B cell (primary cell): ENCODE measurements around the gene LSM7. TPM values are rescaled to one million over a fixed set of nuclear protein-coding genes. Genes with fewer than 3 reads are reported as not detected.

Source experiments
- ATAC-seq: fragments of 200-7000 bp; cut with Tn5 transposase; one replicate; pipeline ENCODE4 v1.10.0; 2021; ENCODE audit warnings: low read depth, mild to moderate bottlenecking, moderate number of reproducible peaks, moderate library complexity
- CTCF ChIA-PET: fragments of 350-600 bp; sonication (Branson Sonifier 250); formaldehyde crosslinking; loops from one replicate; lab custom pipeline; 2021; ENCODE audit warnings: antibody characterized with exemption, inconsistent platforms; lab: Charles Lee
- POLR2A ChIA-PET: fragments of 350-600 bp; sonication (Branson Sonifier 250); formaldehyde crosslinking; loops from one replicate; lab custom pipeline; 2021; ENCODE audit warnings: antibody characterized with exemption; lab: Charles Lee
- DNase-seq: peaks from one replicate; pipeline ENCODE4 v3.0.0; 2013
- H2AFZ ChIP-seq: 2 replicates; pipeline ENCODE4 v1.6.1; 2012; ENCODE audit warnings: mild to moderate bottlenecking, low read depth, low read length; ENCODE audit not compliant: insufficient read depth, poor library complexity, severe bottlenecking
- H3K27ac ChIP-seq, 2 donors: 1 replicate in 1 of 2; 2 replicates in 1 of 2; pipeline ENCODE4 v1.5.1; 2012 to 2013; ENCODE audit warnings: low read length in 2 of 2, mild to moderate bottlenecking in 2 of 2, moderate library complexity in 1 of 2
- H3K27me3 ChIP-seq, 4 experiments: fragments of 200-600 bp in 1 of 4; sonication (generic) in 1 of 4; replicated peaks in 1 of 4; 1 replicate in 2 of 4; 2 replicates in 2 of 4; pipeline versions ENCODE4 v1.6.1 to v1.7.0; 2013 to 2016; ENCODE audit warnings: low read length in 3 of 4, mild to moderate bottlenecking in 2 of 4, mixed read lengths in 1 of 4, moderate library complexity in 1 of 4; ENCODE audit not compliant: insufficient read depth in 4 of 4, control insufficient read depth in 3 of 4; ENCODE audit errors: control extremely low read depth in 1 of 4
- H3K36me3 ChIP-seq, 2 experiments: replicated peaks in 1 of 2; 1 replicate in 1 of 2; 2 replicates in 1 of 2; pipeline versions ENCODE4 v1.6.1 to v1.7.1; 2013; ENCODE audit warnings: low read length in 1 of 2; ENCODE audit not compliant: insufficient read depth in 2 of 2, control insufficient read depth in 1 of 2; ENCODE audit errors: control extremely low read depth in 1 of 2, extremely low read depth in 1 of 2
- H3K4me1 ChIP-seq, 2 donors: fragments of 200-600 bp in 1 of 2; sonication (generic) in 1 of 2; 1 replicate in 1 of 2; 2 replicates in 1 of 2; pipeline versions ENCODE4 v1.5.1 to v1.6.1; 2013 to 2017; ENCODE audit warnings: low read length in 2 of 2; ENCODE audit not compliant: control insufficient read depth in 2 of 2, insufficient read depth in 2 of 2
- H3K4me2 ChIP-seq: replicated peaks from 2 replicates; pipeline ENCODE3; 2012; ENCODE audit warnings: mild to moderate bottlenecking, low read depth, low read length; ENCODE audit not compliant: poor library complexity, severe bottlenecking
- H3K4me3 ChIP-seq, 5 experiments: fragments of 200-600 bp in 1 of 5; sonication (generic) in 1 of 5; 1 replicate in 3 of 5; 2 replicates in 2 of 5; pipeline versions ENCODE4 v1.5.1 to v1.7.0; 2011 to 2016; ENCODE audit warnings: low read length in 4 of 5, mild to moderate bottlenecking in 4 of 5, low read depth in 2 of 5, control low read depth in 1 of 5, moderate library complexity in 1 of 5; ENCODE audit not compliant: insufficient read depth in 1 of 5; ENCODE audit errors: control extremely low read depth in 1 of 5, extremely low read depth in 1 of 5
- H3K79me2 ChIP-seq: fragments of 200-600 bp; sonication (generic); one replicate; pipeline ENCODE4 v1.6.0; 2016; ENCODE audit warnings: low read length; ENCODE audit not compliant: control insufficient read depth, insufficient read depth
- H3K9ac ChIP-seq: fragments of 200-600 bp; sonication (generic); 2 replicates; pipeline ENCODE4 v1.6.1; 2017; ENCODE audit warnings: mild to moderate bottlenecking, low read length, moderate library complexity
- H3K9me3 ChIP-seq, 3 donors: one replicate each; pipeline versions ENCODE4 v1.6.1 to v1.7.1; 2013; ENCODE audit warnings: low read length in 2 of 3; ENCODE audit not compliant: control insufficient read depth in 2 of 3, insufficient read depth in 1 of 3; ENCODE audit errors: control extremely low read depth in 1 of 3
- H4K20me1 ChIP-seq: 2 replicates; pipeline ENCODE4 v1.6.0; 2012; ENCODE audit warnings: mild to moderate bottlenecking, low read length; ENCODE audit not compliant: insufficient read depth, control insufficient read depth, poor library complexity, severe bottlenecking
- H3K27ac Mint-ChIP-seq: one replicate; pipeline ENCODE4 v1.8.0; 2021; ENCODE audit warnings: mixed read lengths
- H3K27me3 Mint-ChIP-seq: one replicate; pipeline ENCODE4 v1.8.0; 2021; ENCODE audit warnings: mixed read lengths
- H3K4me1 Mint-ChIP-seq: one replicate; pipeline ENCODE4 v1.8.0; 2021; ENCODE audit warnings: mixed read lengths
- H3K4me3 Mint-ChIP-seq: one replicate; pipeline ENCODE4 v1.8.0; 2021; ENCODE audit warnings: mixed read lengths
- H3K9me3 Mint-ChIP-seq: one replicate; pipeline ENCODE4 v1.8.0; 2022; ENCODE audit warnings: mixed read lengths; ENCODE audit not compliant: insufficient read depth
- EZH2 ChIP-seq: IDR thresholded peaks from 2 replicates; pipeline ENCODE4 v1.6.1; 2012; ENCODE audit warnings: borderline replicate concordance, low read depth, mild to moderate bottlenecking, moderate library complexity, low read length; ENCODE audit not compliant: insufficient read depth, poor library complexity, severe bottlenecking
- WGBS: methylation state at CpG from one replicate; pipeline ENCODE4 v1.1.5; 2013; ENCODE audit warnings: missing lambda C conversion rate; ENCODE audit not compliant: insufficient coverage; 5-methylcytosine and 5-hydroxymethylcytosine counted together
- intact Hi-C: fragments of 100-400 bp; cut with micrococcal nuclease; formaldehyde crosslinking; loops from one replicate; pipeline ENCODE4 v1.10.0; 2022
- polyA plus RNA-seq: library from polyadenylated mRNA; depleted of rRNA; stranded (reverse); fragments of >200 nt; gene quantifications from 2 replicates; pipeline ENCODE4 v1.2.3, GENCODE V29; 2012
- total RNA-seq, 2 donors: library from RNA; stranded (reverse); fragments of 120-200 nt in 1 of 2; gene quantifications; 1 replicate in 1 of 2; 2 replicates in 1 of 2; pipeline versions ENCODE4 v1.2.3 to v1.2.4, GENCODE V29; 2013 to 2022
- TF ChIP-seq, protein P1 (sequence below): fragments of 200-600 bp; IDR thresholded peaks from one replicate; pipeline ENCODE4 v1.8.0; 2022; ENCODE audit warnings: antibody characterized with exemption, mild to moderate bottlenecking

LSM7 gene
- total and polyA plus RNA-seq, 2 donors (not counting 1 experiment from before 2014, with no cell fraction given) = 201 to 820 TPM

DNA sequence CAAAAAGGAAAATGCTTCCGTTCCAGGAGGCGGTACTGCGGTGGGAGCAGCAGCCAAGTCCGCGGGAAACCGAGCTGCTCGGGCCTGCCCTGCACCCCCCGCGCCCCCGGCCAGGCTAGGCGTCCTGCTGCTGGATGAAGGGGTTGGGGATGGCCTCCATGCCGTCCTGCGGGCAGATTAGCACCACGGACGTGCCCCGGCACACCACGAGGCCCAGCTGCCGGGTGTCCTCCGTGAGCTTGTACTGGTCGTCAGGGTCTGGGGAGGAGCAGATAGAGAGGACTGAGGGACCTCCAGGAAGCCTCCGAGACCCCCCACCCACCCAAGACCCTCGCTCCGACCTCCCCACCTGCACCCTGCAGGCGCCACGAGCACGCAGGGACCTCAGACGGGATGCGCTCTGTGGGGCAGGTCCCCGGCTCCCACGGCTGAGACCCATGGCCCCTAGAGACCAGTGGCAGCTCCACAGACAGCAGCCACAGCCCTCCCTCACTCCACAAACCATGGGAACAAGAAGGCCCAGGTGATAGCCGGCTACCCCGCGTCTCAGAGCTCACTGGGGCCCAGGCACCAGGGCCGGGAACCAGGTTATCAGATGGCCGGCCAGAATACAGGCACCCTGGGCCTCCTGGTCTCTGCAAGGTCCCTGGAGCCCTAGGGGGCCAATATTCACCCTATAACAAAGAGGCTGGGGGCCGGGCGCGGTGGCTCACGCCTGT is 6.7 kb downstream of the LSM7 start:
- no peak for TF ChIP-seq EZH2
- TF ChIP-seq, protein P1, sequence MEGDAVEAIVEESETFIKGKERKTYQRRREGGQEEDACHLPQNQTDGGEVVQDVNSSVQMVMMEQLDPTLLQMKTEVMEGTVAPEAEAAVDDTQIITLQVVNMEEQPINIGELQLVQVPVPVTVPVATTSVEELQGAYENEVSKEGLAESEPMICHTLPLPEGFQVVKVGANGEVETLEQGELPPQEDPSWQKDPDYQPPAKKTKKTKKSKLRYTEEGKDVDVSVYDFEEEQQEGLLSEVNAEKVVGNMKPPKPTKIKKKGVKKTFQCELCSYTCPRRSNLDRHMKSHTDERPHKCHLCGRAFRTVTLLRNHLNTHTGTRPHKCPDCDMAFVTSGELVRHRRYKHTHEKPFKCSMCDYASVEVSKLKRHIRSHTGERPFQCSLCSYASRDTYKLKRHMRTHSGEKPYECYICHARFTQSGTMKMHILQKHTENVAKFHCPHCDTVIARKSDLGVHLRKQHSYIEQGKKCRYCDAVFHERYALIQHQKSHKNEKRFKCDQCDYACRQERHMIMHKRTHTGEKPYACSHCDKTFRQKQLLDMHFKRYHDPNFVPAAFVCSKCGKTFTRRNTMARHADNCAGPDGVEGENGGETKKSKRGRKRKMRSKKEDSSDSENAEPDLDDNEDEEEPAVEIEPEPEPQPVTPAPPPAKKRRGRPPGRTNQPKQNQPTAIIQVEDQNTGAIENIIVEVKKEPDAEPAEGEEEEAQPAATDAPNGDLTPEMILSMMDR = no peak
- Histone ChIP-seq H2AFZ (no peak overlapping the region), H3K9me3 (no peaks in the 10 kb centered on the region), H3K27me3 (no peaks in the 10 kb centered on the region), H3K9ac (no peak overlapping the region), H3K4me1 (peaks cover 52 to 63% of the 10 kb centered on the region in 2 donors), H3K4me3 (no peak overlapping the region), H3K36me3 (peaks cover 0 to 39% of the 10 kb centered on the region in 2 experiments), H3K4me2 (no peak overlapping the region), H3K79me2 (peaks cover 47% of the 10 kb centered on the region), H4K20me1 (no peaks in the 10 kb centered on the region), H3K27ac (no peak overlapping the region)
- CTCF ChIA-PET = interaction anchor here (0.6 to 1.5 kb wide), 3 partner anchors 58 to 82 kb away, joined by 3 to 4 read pairs (median 4); no protein-coding TSS in a partner anchor
- WGBS = 87% methylated on average over 38 of the region's 39 CpGs
- peaks cover 58% of the 10 kb centered on the region for H3K4me1 Mint-ChIP-seq
- H3K9me3 Mint-ChIP-seq = no peaks in the 10 kb centered on the region
- no peak overlapping the region for H3K4me3 Mint-ChIP-seq
- DNase-seq = no peak
- no peak for ATAC-seq
- POLR2A ChIA-PET = interaction anchor here (0.5 to 3.7 kb wide), 6 partner anchors 11 to 61 kb away, joined by 3 to 19 read pairs (median 7); no protein-coding TSS in a partner anchor
- H3K27ac Mint-ChIP-seq = no peak overlapping the region
- intact Hi-C loops = no loop called here
- H3K27me3 Mint-ChIP-seq = no peaks in the 10 kb centered on the region

DNA sequence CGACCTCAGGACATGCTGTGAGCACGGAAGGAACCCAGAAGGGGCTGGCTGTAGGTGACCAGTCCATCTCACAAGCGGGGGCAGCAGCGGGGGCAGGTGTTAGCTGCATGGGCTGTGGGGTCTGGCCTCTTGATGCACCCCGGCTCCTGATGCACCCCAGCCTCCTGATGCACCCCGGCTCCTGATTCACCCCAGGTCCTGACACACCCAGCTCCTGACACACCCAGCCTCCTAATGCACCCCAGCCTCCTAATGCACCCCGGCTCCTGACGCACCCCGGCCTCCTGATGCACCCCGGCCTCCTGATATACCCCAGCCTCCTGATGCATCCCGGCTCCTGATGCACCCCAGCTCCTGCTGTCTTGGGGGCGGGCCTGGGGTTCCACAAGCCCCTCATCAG is 7.4 kb downstream of the LSM7 start:
- WGBS = 97% methylated on average over 12 of the region's 12 CpGs
- peaks cover 0 to 38% of the 10 kb centered on the region in 2 experiments for H3K36me3 ChIP-seq
- ATAC-seq (no peak), DNase-seq (no peak)
- no peak overlapping the region for H2AFZ ChIP-seq
- H3K27me3 Mint-ChIP-seq = no peaks in the 10 kb centered on the region
- H3K27ac ChIP-seq = no peak overlapping the region
- no peaks in the 10 kb centered on the region for H4K20me1 ChIP-seq
- POLR2A ChIA-PET = interaction anchor here (0.6 to 0.7 kb wide), 2 partner anchors 43 to 76 kb away, joined by 3 to 7 read pairs; no protein-coding TSS in a partner anchor
- no peak for TF ChIP-seq EZH2
- TF ChIP-seq, protein P1 = no peak
- H3K79me2 ChIP-seq = peaks cover 42% of the 10 kb centered on the region
- H3K4me3 ChIP-seq = no peak overlapping the region
- no peak overlapping the region for H3K4me2 ChIP-seq
- intact Hi-C loops = no loop called here
- no peak overlapping the region for H3K9ac ChIP-seq
- H3K4me1 Mint-ChIP-seq = peaks cover 57% of the 10 kb centered on the region
- H3K9me3 ChIP-seq = peaks cover 0 to 1% (median 0%) of the 10 kb centered on the region in 3 donors
- no peaks in the 10 kb centered on the region for H3K9me3 Mint-ChIP-seq
- CTCF ChIA-PET = interaction anchor here (0.6 to 1.3 kb wide), 2 partner anchors 57 to 73 kb away, joined by 4 read pairs; no protein-coding TSS in a partner anchor
- H3K27me3 ChIP-seq = no peaks in the 10 kb centered on the region
- peaks cover 51 to 63% of the 10 kb centered on the region in 2 donors for H3K4me1 ChIP-seq
- H3K27ac Mint-ChIP-seq = peak overlapping the region; percentile 10
- H3K4me3 Mint-ChIP-seq = no peak overlapping the region
